OCI-LY1 (cell line): ENCODE measurements around the gene ZNF677.
"Not testable (repeated sequence)": the region's sequence is repeated elsewhere in the genome, so short reads cannot be mapped to it uniquely, and the experiment has no call there.

Experiments
- EZH2 ChIP-seq: fragments of 200-600 bp; sonication (generic), shearing (Covaris generic); IDR thresholded peaks from 2 replicates; pipeline ENCODE4 v1.8.0; 2017; ENCODE audit warnings: borderline replicate concordance, mixed run types, mild to moderate bottlenecking, antibody characterized with exemption, low read length, moderate library complexity, mixed read lengths
- TF ChIP-seq, protein P1 (sequence below): fragments of 200-600 bp; sonication (generic), shearing (Covaris generic); IDR thresholded peaks from 2 replicates; pipeline ENCODE4 v1.5.1; 2017; ENCODE audit warnings: mild to moderate bottlenecking, antibody characterized with exemption, low read length, moderate library complexity, mixed read lengths

DNA sequence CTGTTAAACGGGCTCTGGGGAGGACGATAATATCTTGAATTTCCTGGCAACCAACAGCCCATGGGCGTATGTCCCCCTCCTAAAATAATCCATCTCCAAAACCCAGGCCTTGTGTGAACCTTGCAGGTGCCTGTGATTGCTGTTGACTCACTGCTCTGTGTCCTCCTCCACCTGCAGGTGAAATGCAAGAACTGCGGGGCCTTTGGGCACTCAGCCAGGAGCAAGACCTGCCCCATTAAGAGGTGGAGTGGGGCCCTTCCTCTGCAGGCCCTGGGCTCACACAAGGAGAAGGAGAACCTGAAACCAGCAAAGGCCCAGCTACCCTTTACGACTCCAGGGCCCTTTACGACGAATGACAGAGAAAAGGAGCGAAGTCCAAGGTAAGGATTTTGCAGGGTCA is 27.3 kb upstream of the ZNF677 start:
- TF ChIP-seq EZH2: not testable (repeated sequence)
- TF ChIP-seq, protein P1, sequence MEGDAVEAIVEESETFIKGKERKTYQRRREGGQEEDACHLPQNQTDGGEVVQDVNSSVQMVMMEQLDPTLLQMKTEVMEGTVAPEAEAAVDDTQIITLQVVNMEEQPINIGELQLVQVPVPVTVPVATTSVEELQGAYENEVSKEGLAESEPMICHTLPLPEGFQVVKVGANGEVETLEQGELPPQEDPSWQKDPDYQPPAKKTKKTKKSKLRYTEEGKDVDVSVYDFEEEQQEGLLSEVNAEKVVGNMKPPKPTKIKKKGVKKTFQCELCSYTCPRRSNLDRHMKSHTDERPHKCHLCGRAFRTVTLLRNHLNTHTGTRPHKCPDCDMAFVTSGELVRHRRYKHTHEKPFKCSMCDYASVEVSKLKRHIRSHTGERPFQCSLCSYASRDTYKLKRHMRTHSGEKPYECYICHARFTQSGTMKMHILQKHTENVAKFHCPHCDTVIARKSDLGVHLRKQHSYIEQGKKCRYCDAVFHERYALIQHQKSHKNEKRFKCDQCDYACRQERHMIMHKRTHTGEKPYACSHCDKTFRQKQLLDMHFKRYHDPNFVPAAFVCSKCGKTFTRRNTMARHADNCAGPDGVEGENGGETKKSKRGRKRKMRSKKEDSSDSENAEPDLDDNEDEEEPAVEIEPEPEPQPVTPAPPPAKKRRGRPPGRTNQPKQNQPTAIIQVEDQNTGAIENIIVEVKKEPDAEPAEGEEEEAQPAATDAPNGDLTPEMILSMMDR: not testable (repeated sequence)
